ENCODE data around the gene CBX2. TPM values are rescaled to one million over a fixed set of nuclear protein-coding genes. Genes with fewer than 3 reads are reported as not detected.
"Not testable (repeated sequence)": the region's sequence is repeated elsewhere in the genome, so short reads cannot be mapped to it uniquely, and the experiment has no call there.

The CBX2 gene
- total RNA-seq, 1 experiment from 2014 or later: 28.3 TPM

GRCh38 chr17:79771276-79771675 is 6.7 kb upstream of the CBX2 start:
- Histone ChIP-seq H3K4me3 (replicated peaks in 1 of 2; ENCODE audit: low read depth in 1 of 2, low read length in 2 of 2) (no peak overlapping the region), H3K9me3 (ENCODE audit: control insufficient read depth in 1 of 2, insufficient read depth in 1 of 2, low read depth in 1 of 2, low read length in 2 of 2) (no peaks in the 10 kb centered on the region), H3K79me2 (ENCODE audit: insufficient read depth, low read length) (no peaks in the 10 kb centered on the region), H3K9me2 (ENCODE audit: insufficient read depth) (no peaks in the 10 kb centered on the region), H3K4me2 (ENCODE audit: low read length) (no peak overlapping the region), H3K36me3 (ENCODE audit: control insufficient read depth in 1 of 2, insufficient read depth in 2 of 2, low read length in 2 of 2) (no peaks in the 10 kb centered on the region), H4K20me1 (ENCODE audit: insufficient read depth) (no peaks in the 10 kb centered on the region), H2AFZ (ENCODE audit: low read depth, low read length, poor library complexity, severe bottlenecking) (no peak overlapping the region), H3K9ac (ENCODE audit: low read length) (no peak overlapping the region), H3K27me3 (ENCODE audit: insufficient read depth, low read length) (peaks cover 26% of the 10 kb centered on the region), H3K27ac (ENCODE audit: low read depth, low read length) (no peak overlapping the region), H3K4me1 (ENCODE audit: control insufficient read depth in 1 of 2, insufficient read depth in 2 of 2, low read length in 2 of 2) (peaks cover 0 to 7% of the 10 kb centered on the region in 2 experiments; a peak in 1 of 4 replicates)
- no TSS peak for BruUV-seq (replicated peaks)
- no peak for DNase-seq (ENCODE audit: low read depth, low spot score)
- ChIA-PET POLR2A (no interaction called here), RAD21 (ENCODE audit: low non-redundant PET in 1 of 2, low total read pairs in 2 of 2, uncharacterized antibody in 2 of 2, unreplicated experiment in 2 of 2) (no interaction called here), CTCF (interaction anchor here (1.0 kb wide), 1 partner anchor 25 kb away, joined by 3 read pairs; no protein-coding TSS in a partner anchor)
- intact Hi-C loops (cut with micrococcal nuclease): no loop called here
- ATAC-seq: no peak
- TF ChIP-seq JUND (IDR thresholded peaks at IDR 0.05): no peak
- no peak for TF ChIP-seq CBX3 (IDR thresholded peaks at IDR 0.05; ENCODE audit: low read depth)
- TF ChIP-seq ZNF274 (IDR thresholded peaks at IDR 0.05; ENCODE audit: low read depth, low read length): no peak
- no peak for TF ChIP-seq SP1 (IDR thresholded peaks at IDR 0.05; ENCODE audit: low read depth)
- TF ChIP-seq FOSL1 (IDR thresholded peaks at IDR 0.05; ENCODE audit: low read depth): no peak
- TF ChIP-seq YY1 (IDR thresholded peaks at IDR 0.05; ENCODE audit: extremely low read depth, insufficient replicate concordance, low read depth, low read length): no peak
- TF ChIP-seq ELF1 (IDR thresholded peaks at IDR 0.05; ENCODE audit: borderline replicate concordance, low read depth): no peak
- no peak for TF ChIP-seq CTCF (IDR thresholded peaks at IDR 0.05 in 2 of 3, conservative IDR thresholded peaks at IDR 0.05 in 1 of 3; ENCODE audit: borderline replicate concordance in 1 of 3, insufficient read depth in 1 of 3, low read depth in 2 of 3, low read length in 2 of 3)

- Histone ChIP-seq H3K27me3 (ENCODE audit: insufficient read depth, low read length) (peaks cover 34% of the 10 kb centered on the region), H3K4me1 (ENCODE audit: control insufficient read depth in 1 of 2, insufficient read depth in 2 of 2, low read length in 2 of 2) (peaks cover 5 to 14% of the 10 kb centered on the region in 2 experiments)
- CTCF ChIA-PET; H2AFZ ChIP-seq (ENCODE audit: low read depth, low read length, poor library complexity, severe bottlenecking); H3K4me3 ChIP-seq (replicated peaks in 1 of 2; ENCODE audit: low read depth in 1 of 2, low read length in 2 of 2); H3K4me2 ChIP-seq (ENCODE audit: low read length); H3K9ac ChIP-seq (ENCODE audit: low read length); H3K9me3 ChIP-seq (ENCODE audit: control insufficient read depth in 1 of 2, insufficient read depth in 1 of 2, low read depth in 1 of 2, low read length in 2 of 2); H3K36me3 ChIP-seq (ENCODE audit: control insufficient read depth in 1 of 2, insufficient read depth in 2 of 2, low read length in 2 of 2); DNase-seq (ENCODE audit: low read depth, low spot score); H3K9me2 ChIP-seq (ENCODE audit: insufficient read depth); POLR2A ChIA-PET; BruUV-seq (replicated peaks); H3K79me2 ChIP-seq (ENCODE audit: insufficient read depth, low read length); ATAC-seq; H4K20me1 ChIP-seq (ENCODE audit: insufficient read depth); RAD21 ChIA-PET (ENCODE audit: low non-redundant PET in 1 of 2, low total read pairs in 2 of 2, uncharacterized antibody in 2 of 2, unreplicated experiment in 2 of 2); H3K27ac ChIP-seq (ENCODE audit: low read depth, low read length); intact Hi-C loops (cut with micrococcal nuclease): not testable (repeated sequence)
These were observed 5.2 kb upstream of the CBX2 start for GRCh38 chr17:79772726-79773125.
